Activated B cell treated with CpG ODN at 0.5 μM for 24 hours (primary cell): ENCODE data around the gene HMCN1. TPM values are rescaled to one million over a fixed set of nuclear protein-coding genes. Genes with fewer than 3 reads are reported as not detected.

Source experiments
- ATAC-seq: fragments of 200-7000 bp; cut with Tn5 transposase; one replicate; pipeline ENCODE4 v1.10.0; 2021; ENCODE audit warnings: low read depth, mild to moderate bottlenecking, moderate library complexity
- CTCF ChIA-PET: fragments of 350-600 bp; sonication (Branson Sonifier 250); formaldehyde crosslinking; loops from one replicate; lab custom pipeline; 2021; ENCODE audit warnings: antibody characterized with exemption; lab: Charles Lee
- POLR2A ChIA-PET: fragments of 350-600 bp; sonication (Branson Sonifier 250); formaldehyde crosslinking; loops from one replicate; lab custom pipeline; 2021; ENCODE audit warnings: antibody characterized with exemption; lab: Charles Lee
- DNase-seq: peaks from one replicate; pipeline ENCODE4 v3.0.0; 2022
- H3K27ac Mint-ChIP-seq: one replicate; pipeline ENCODE4 v1.8.0; 2020; ENCODE audit warnings: mixed read lengths
- H3K27me3 Mint-ChIP-seq: one replicate; pipeline ENCODE4 v1.8.0; 2021; ENCODE audit warnings: mixed read lengths
- H3K36me3 Mint-ChIP-seq: one replicate; pipeline ENCODE4 v1.8.0; 2021; ENCODE audit warnings: low read depth, mixed read lengths
- H3K4me1 Mint-ChIP-seq: one replicate; pipeline ENCODE4 v1.8.0; 2021; ENCODE audit warnings: mixed read lengths
- H3K4me3 Mint-ChIP-seq: one replicate; pipeline ENCODE4 v1.8.0; 2020; ENCODE audit warnings: mild to moderate bottlenecking, mixed read lengths
- H3K9me3 Mint-ChIP-seq: one replicate; pipeline ENCODE4 v1.8.0; 2020; ENCODE audit warnings: mixed read lengths
- intact Hi-C: fragments of 100-400 bp; cut with micrococcal nuclease; formaldehyde crosslinking; loops from one replicate; pipeline ENCODE4 v1.15.1; 2024
- total RNA-seq: library from RNA; stranded (reverse); gene quantifications from 2 replicates; pipeline ENCODE4 v1.2.3, GENCODE V29; 2022
- TF ChIP-seq, protein P1 (sequence below): fragments of 200-600 bp; IDR thresholded peaks from one replicate; pipeline ENCODE4 v1.8.0; 2022; ENCODE audit warnings: antibody characterized with exemption, mild to moderate bottlenecking

Gene HMCN1
- total RNA-seq, 1 donor from 2014 or later = 0.27 TPM

DNA sequence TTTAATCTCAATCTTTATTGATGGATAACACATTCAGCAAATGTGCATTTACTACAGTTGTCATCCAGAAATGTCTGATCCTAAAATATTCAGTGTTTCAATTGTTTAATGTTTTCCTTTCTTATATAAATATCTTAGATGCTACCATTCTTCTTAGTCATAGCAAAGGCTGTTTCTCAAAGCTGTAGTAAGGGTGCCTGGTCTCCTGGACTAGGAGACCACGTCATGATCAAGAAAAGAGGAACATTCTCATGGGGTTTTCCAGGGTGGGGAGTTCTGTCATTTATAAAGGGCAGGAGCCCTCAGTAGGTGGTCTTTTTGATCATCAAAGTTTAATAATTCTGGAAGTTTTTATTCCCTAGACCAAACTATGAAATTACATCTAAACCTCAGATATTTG lies 292.8 kb downstream of the HMCN1 start:
- Mint-ChIP-seq H3K9me3 (peaks cover 10% of the 10 kb centered on the region), H3K4me1 (no peaks in the 10 kb centered on the region), H3K27me3 (no peaks in the 10 kb centered on the region), H3K4me3 (no peak overlapping the region), H3K27ac (no peak overlapping the region), H3K36me3 (no peaks in the 10 kb centered on the region)
- ChIA-PET CTCF (no interaction called here), POLR2A (no interaction called here)
- ATAC-seq (no peak), DNase-seq (no peak)
- intact Hi-C loops = no loop called here
- TF ChIP-seq, protein P1, sequence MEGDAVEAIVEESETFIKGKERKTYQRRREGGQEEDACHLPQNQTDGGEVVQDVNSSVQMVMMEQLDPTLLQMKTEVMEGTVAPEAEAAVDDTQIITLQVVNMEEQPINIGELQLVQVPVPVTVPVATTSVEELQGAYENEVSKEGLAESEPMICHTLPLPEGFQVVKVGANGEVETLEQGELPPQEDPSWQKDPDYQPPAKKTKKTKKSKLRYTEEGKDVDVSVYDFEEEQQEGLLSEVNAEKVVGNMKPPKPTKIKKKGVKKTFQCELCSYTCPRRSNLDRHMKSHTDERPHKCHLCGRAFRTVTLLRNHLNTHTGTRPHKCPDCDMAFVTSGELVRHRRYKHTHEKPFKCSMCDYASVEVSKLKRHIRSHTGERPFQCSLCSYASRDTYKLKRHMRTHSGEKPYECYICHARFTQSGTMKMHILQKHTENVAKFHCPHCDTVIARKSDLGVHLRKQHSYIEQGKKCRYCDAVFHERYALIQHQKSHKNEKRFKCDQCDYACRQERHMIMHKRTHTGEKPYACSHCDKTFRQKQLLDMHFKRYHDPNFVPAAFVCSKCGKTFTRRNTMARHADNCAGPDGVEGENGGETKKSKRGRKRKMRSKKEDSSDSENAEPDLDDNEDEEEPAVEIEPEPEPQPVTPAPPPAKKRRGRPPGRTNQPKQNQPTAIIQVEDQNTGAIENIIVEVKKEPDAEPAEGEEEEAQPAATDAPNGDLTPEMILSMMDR = no peak

DNA sequence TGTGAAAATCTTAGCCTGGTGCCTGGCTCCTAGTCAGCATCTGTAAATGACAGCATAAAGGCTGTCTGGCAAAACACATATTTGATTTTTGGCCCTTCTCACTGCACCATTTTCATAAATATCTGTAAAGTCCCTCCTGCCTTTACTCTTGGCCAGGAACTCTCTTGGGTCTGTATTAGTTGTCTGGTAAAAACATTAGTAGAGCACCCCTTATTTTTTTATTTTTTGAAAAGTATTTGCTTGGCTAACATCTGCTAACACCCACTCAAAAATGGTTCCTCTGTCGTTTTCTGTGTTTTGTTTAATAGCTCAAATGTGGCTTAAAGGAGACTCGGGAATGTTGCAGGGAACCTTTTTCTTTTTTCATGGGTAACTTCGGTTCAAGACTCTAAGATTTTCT lies 293.4 kb downstream of the HMCN1 start:
- H3K4me1 Mint-ChIP-seq = no peaks in the 10 kb centered on the region
- H3K4me3 Mint-ChIP-seq = no peak overlapping the region
- CTCF ChIA-PET = no interaction called here
- H3K36me3 Mint-ChIP-seq = no peaks in the 10 kb centered on the region
- peaks cover 10% of the 10 kb centered on the region for H3K9me3 Mint-ChIP-seq
- DNase-seq (no peak), ATAC-seq (no peak)
- POLR2A ChIA-PET = no interaction called here
- no peak overlapping the region for H3K27ac Mint-ChIP-seq
- TF ChIP-seq, protein P1 = no peak
- no peaks in the 10 kb centered on the region for H3K27me3 Mint-ChIP-seq
- intact Hi-C loops = no loop called here

DNA sequence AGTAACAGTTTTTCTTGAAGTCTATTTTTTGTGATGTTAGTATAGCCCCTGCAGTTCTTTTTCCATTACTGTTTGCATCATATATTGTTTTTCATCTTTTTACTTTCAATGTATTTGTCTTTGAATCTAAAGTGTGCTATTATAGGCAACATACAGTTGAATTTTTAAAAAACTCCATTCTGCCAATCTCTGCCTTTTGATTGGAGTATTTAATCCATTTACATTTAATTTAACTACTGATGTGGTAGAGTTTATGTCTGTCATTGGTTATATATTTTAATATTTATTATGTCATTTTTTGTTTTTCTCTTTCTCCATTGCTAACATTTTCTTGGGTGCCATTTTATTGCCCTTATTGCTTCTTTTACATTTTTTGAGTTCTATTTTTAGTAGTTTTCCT lies 296.3 kb downstream of the HMCN1 start:
- no peaks in the 10 kb centered on the region for H3K4me1 Mint-ChIP-seq
- ChIA-PET CTCF (no interaction called here), POLR2A (no interaction called here)
- H3K36me3 Mint-ChIP-seq = no peaks in the 10 kb centered on the region
- H3K4me3 Mint-ChIP-seq = no peak overlapping the region
- no peak overlapping the region for H3K27ac Mint-ChIP-seq
- H3K9me3 Mint-ChIP-seq = peaks cover 10% of the 10 kb centered on the region
- intact Hi-C loops = no loop called here
- TF ChIP-seq, protein P1 = no peak
- ATAC-seq (no peak), DNase-seq (no peak)
- no peaks in the 10 kb centered on the region for H3K27me3 Mint-ChIP-seq

DNA sequence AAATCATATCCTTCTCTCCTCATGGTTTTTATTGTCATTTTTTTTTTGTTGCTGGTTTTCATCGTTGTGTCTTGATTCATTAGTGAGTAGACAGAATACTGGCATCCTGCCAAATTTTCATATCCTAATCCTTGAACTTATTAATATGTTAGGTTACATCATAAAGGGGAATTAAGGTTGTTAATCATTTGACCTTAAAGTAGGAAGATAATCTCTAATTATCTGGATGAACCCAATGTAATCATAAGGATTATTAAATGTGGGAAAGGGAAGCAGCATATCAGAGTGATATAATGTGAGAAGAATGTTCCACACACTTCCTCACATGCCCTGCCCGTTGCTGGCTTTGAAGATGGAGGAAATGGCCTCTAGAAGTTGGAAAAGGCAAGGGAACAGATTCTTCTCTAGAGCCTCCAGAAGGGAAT lies 299.7 kb downstream of the HMCN1 start:
- Mint-ChIP-seq H3K4me3 (no peak overlapping the region), H3K27ac (no peak overlapping the region), H3K4me1 (no peaks in the 10 kb centered on the region), H3K9me3 (peaks cover 12% of the 10 kb centered on the region), H3K27me3 (peaks cover 2% of the 10 kb centered on the region), H3K36me3 (no peaks in the 10 kb centered on the region)
- intact Hi-C loops = no loop called here
- TF ChIP-seq, protein P1 = no peak
- no peak for DNase-seq
- ChIA-PET POLR2A (no interaction called here), CTCF (no interaction called here)
- no peak for ATAC-seq

DNA sequence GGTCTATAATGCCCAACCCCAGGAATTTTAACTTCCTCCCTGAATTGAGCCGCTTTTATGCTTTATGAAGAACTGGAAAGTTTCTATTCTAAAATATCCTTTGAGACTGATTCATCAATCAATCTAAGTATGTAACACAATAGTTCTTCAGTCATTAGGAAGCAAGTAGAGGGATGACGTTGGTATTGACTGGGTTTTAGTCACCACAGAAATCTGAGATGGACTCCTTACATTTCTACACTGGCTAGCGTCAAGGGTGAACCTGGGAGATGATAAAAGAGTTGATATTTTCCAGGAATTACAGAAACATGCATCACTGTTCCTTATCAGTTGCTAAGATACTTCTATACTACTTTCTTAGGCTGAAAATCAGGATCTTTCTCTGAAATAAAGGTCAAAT lies 308.0 kb downstream of the HMCN1 start:
- H3K9me3 Mint-ChIP-seq = no peaks in the 10 kb centered on the region
- no peak overlapping the region for H3K4me3 Mint-ChIP-seq
- TF ChIP-seq, protein P1 = no peak
- intact Hi-C loops = no loop called here
- POLR2A ChIA-PET = no interaction called here
- ATAC-seq (no peak), DNase-seq (no peak)
- no peak overlapping the region for H3K27ac Mint-ChIP-seq
- H3K27me3 Mint-ChIP-seq = no peaks in the 10 kb centered on the region
- no peaks in the 10 kb centered on the region for H3K4me1 Mint-ChIP-seq
- CTCF ChIA-PET = no interaction called here
- H3K36me3 Mint-ChIP-seq = no peaks in the 10 kb centered on the region
